ENCODE measurements around the gene HOXA1.

Gene HOXA1

GRCh38 chr7:27095897-27096767 lies at the start of gene HOXA1:
Gene HOXA1 (minus strand): TSS chr7:27096000. CDS start chr7:27095912, 88 bp downstream.
- peak; percentile 84 for DNase-seq

GRCh38 chr7:27145165-27145913 lies 49.5 kb upstream of the HOXA1 start:
- no peak for DNase-seq

GRCh38 chr7:27144781-27145164 lies 49.0 kb upstream of the HOXA1 start:
- no peak for DNase-seq

- no peak for DNase-seq
Observed at GRCh38 chr7:27143950-27144780, 48.4 kb upstream of the HOXA1 start.

GRCh38 chr7:27143023-27143949 lies 47.5 kb upstream of the HOXA1 start, which contains the start of gene HOXA5:
Gene HOXA5 (minus strand): TSS chr7:27143681. CDS start chr7:27143607, 74 bp downstream.
- peak; percentile 82 for DNase-seq

GRCh38 chr7:27142580-27143022 lies 46.8 kb upstream of the HOXA1 start:
- no peak for DNase-seq

- no peak for DNase-seq
Observed at GRCh38 chr7:27141923-27142579, 46.3 kb upstream of the HOXA1 start.

- DNase-seq = no peak
Observed at GRCh38 chr7:27141137-27141922, 45.5 kb upstream of the HOXA1 start.

- no peak for DNase-seq
Observed at GRCh38 chr7:27140126-27140857, 44.5 kb upstream of the HOXA1 start.

- DNase-seq = no peak
Observed at GRCh38 chr7:27139334-27140125, 43.7 kb upstream of the HOXA1 start.

GRCh38 chr7:27138985-27139333 lies 43.2 kb upstream of the HOXA1 start:
- DNase-seq = no peak

- no peak for DNase-seq
Observed at GRCh38 chr7:27138472-27138871, 42.7 kb upstream of the HOXA1 start.

GRCh38 chr7:27137640-27138315 lies 42.0 kb upstream of the HOXA1 start:
- no peak for DNase-seq

GRCh38 chr7:27134392-27134791 lies 38.6 kb upstream of the HOXA1 start:
- no peak for DNase-seq

GRCh38 chr7:27133409-27134231 lies 37.8 kb upstream of the HOXA1 start:
- no peak for DNase-seq

GRCh38 chr7:27132978-27133377 lies 37.2 kb upstream of the HOXA1 start:
- no peak for DNase-seq

GRCh38 chr7:27132214-27132613 lies 36.4 kb upstream of the HOXA1 start:
- no peak for DNase-seq

Measured in NCI-H510A (cell line).